Stimulated activated CD4-positive, alpha-beta T cell treated with anti-CD3 and anti-CD28 coated beads, Interleukin-4, amount 100 ng/mL, for 1 hour (primary cell): Measurements from ENCODE around the gene APOBEC3H.

ENCODE experiments used
- DNase-seq: peaks from one replicate; pipeline ENCODE4 v3.0.0-alpha.2; 2020

APOBEC3H gene

GRCh38 chr22:39138357-39138997 lies 41.4 kb downstream of the APOBEC3H start:
- no peak for DNase-seq

- DNase-seq = no peak
These were observed 42.9 kb downstream of the APOBEC3H start for GRCh38 chr22:39139933-39140332.

- no peak for DNase-seq
These were observed 45.1 kb downstream of the APOBEC3H start for GRCh38 chr22:39142088-39142680.

- peak; percentile 51 for DNase-seq
These were observed 47.2 kb downstream of the APOBEC3H start for GRCh38 chr22:39144101-39144767.

GRCh38 chr22:39146256-39147101 lies 49.4 kb downstream of the APOBEC3H start:
- no peak for DNase-seq

GRCh38 chr22:39147335-39148025 lies 50.4 kb downstream of the APOBEC3H start:
- DNase-seq = no peak

GRCh38 chr22:39148026-39148726 lies 51.1 kb downstream of the APOBEC3H start:
- no peak for DNase-seq

GRCh38 chr22:39148727-39149535 lies 51.9 kb downstream of the APOBEC3H start:
- peak; percentile 77 for DNase-seq

GRCh38 chr22:39149915-39150847 lies 53.1 kb downstream of the APOBEC3H start:
- DNase-seq = no peak

- no peak for DNase-seq
These were observed 53.8 kb downstream of the APOBEC3H start for GRCh38 chr22:39150848-39151215.

GRCh38 chr22:39151329-39151975 lies 54.4 kb downstream of the APOBEC3H start:
- no peak for DNase-seq

- DNase-seq = no peak
These were observed 55.0 kb downstream of the APOBEC3H start for GRCh38 chr22:39152024-39152510.

- peak; percentile 87 for DNase-seq
These were observed 55.6 kb downstream of the APOBEC3H start, which contains the start of gene CBX7 for GRCh38 chr22:39152511-39153219. CBX7 (minus strand) TSS chr22:39152680; CDS start chr22:39152444, 236 bp downstream.

- DNase-seq = no peak
These were observed 56.2 kb downstream of the APOBEC3H start for GRCh38 chr22:39153220-39153717.
